GM21447 (cell line): ENCODE measurements around the gene LRRN2.
"Not testable (repeated sequence)": the region's sequence is repeated elsewhere in the genome, so short reads cannot be mapped to it uniquely, and the experiment has no call there.

Experiments used
- ATAC-seq: cut with Tn5 transposase; IDR thresholded peaks from one replicate; pipeline ENCODE4 v1.9.1; 2021; ENCODE audit not compliant: unreplicated experiment

LRRN2 gene

GRCh38 chr1:204633665-204634064 lies 51.9 kb downstream of the LRRN2 start:
- ATAC-seq = no peak

GRCh38 chr1:204630132-204630905 lies 55.2 kb downstream of the LRRN2 start:
- no peak for ATAC-seq

GRCh38 chr1:204629459-204629858 lies 56.1 kb downstream of the LRRN2 start:
- not testable (repeated sequence) for ATAC-seq

GRCh38 chr1:204628868-204629267 lies 56.7 kb downstream of the LRRN2 start:
- ATAC-seq = no peak

GRCh38 chr1:204627436-204627835 lies 58.1 kb downstream of the LRRN2 start:
- no peak for ATAC-seq

GRCh38 chr1:204626381-204626780 lies 59.2 kb downstream of the LRRN2 start:
- ATAC-seq = no peak

GRCh38 chr1:204624631-204625216 lies 60.8 kb downstream of the LRRN2 start:
- no peak for ATAC-seq

GRCh38 chr1:204623894-204624361 lies 61.6 kb downstream of the LRRN2 start:
- no peak for ATAC-seq

GRCh38 chr1:204623365-204623893 lies 62.1 kb downstream of the LRRN2 start:
- no peak for ATAC-seq

GRCh38 chr1:204621996-204622395 lies 63.5 kb downstream of the LRRN2 start:
- ATAC-seq = no peak

GRCh38 chr1:204621396-204621795 lies 64.1 kb downstream of the LRRN2 start:
- no peak for ATAC-seq

- ATAC-seq = no peak
Measured at GRCh38 chr1:204619721-204620120, 65.8 kb downstream of the LRRN2 start.

- ATAC-seq = no peak
Measured at GRCh38 chr1:204618148-204618760, 67.3 kb downstream of the LRRN2 start.

- no peak for ATAC-seq
Measured at GRCh38 chr1:204617256-204618147, 68.0 kb downstream of the LRRN2 start.

GRCh38 chr1:204616641-204617040 lies 68.9 kb downstream of the LRRN2 start:
- no peak for ATAC-seq

GRCh38 chr1:204615881-204616280 lies 69.7 kb downstream of the LRRN2 start:
- no peak for ATAC-seq

- no peak for ATAC-seq
Measured at GRCh38 chr1:204613636-204614035, 71.9 kb downstream of the LRRN2 start.

- ATAC-seq = no peak
Measured at GRCh38 chr1:204612326-204612725, 73.2 kb downstream of the LRRN2 start.

GRCh38 chr1:204611036-204611435 lies 74.5 kb downstream of the LRRN2 start:
- ATAC-seq = no peak

- no peak for ATAC-seq
Measured at GRCh38 chr1:204607910-204608309, 77.6 kb downstream of the LRRN2 start.

- ATAC-seq = no peak
Measured at GRCh38 chr1:204605791-204606190, 79.7 kb downstream of the LRRN2 start.
